HG02981 (cell line): ENCODE measurements around the gene UBE2O.
"Not testable (repeated sequence)": the region's sequence is repeated elsewhere in the genome, so short reads cannot be mapped to it uniquely, and the experiment has no call there.

ENCODE experiments used
- ATAC-seq: cut with Tn5 transposase; IDR thresholded peaks from one replicate; pipeline ENCODE4 v1.9.1; 2021; ENCODE audit warnings: mild to moderate bottlenecking, moderate library complexity; ENCODE audit not compliant: unreplicated experiment

UBE2O gene

DNA sequence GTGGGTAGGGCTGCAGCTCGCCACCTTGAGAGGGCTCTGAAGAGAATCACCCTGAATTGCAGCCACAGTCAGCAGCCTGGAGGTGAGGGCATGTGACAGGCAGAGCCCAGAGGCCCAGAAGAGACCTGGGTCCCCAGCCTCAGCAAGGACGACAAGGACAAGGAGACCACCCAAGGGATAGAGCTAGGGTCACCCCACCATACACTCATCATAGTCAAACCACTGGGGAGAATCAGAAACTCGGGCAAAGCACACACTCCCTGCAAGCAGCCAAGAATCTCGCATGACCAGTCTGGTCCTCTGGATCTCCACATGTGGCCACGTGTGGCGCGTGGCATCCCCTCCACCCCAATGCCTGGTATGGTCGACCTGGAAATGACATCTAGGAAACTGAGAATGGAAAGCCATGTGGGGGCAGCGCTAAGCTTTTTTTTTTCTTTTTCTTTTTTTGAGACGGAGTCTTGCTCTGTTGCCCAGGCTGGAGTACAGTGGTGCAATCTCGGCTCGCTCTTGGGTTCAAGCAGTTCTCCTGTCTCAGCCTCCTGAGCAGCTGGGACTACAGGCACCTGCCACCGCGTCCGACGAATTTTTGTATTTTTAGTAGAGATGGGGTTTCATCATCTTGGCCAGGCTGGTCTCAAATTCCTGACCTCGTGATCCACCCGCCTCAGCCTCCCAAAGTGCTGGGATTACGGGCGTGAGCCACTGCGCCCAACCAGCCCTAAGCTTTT, 73.1 kb downstream of the UBE2O start:
- no peak for ATAC-seq

DNA sequence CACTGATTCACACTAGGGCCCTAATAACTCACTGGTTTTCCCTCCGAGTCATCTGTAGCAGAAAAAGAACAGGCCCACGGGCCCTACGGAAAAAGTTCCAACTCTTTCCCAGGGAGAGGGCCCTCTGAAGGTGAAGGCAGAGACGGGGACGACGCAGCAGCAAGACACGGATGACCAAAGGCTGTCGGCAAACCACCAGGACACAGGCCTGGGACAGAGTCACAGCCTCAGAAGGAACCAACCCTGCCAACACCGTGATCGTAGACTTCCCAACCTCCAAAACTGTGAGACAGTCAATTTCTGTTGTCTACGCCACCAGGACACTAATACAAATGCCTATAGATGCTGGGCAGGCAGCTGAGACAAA, 73.7 kb downstream of the UBE2O start:
- no peak for ATAC-seq

DNA sequence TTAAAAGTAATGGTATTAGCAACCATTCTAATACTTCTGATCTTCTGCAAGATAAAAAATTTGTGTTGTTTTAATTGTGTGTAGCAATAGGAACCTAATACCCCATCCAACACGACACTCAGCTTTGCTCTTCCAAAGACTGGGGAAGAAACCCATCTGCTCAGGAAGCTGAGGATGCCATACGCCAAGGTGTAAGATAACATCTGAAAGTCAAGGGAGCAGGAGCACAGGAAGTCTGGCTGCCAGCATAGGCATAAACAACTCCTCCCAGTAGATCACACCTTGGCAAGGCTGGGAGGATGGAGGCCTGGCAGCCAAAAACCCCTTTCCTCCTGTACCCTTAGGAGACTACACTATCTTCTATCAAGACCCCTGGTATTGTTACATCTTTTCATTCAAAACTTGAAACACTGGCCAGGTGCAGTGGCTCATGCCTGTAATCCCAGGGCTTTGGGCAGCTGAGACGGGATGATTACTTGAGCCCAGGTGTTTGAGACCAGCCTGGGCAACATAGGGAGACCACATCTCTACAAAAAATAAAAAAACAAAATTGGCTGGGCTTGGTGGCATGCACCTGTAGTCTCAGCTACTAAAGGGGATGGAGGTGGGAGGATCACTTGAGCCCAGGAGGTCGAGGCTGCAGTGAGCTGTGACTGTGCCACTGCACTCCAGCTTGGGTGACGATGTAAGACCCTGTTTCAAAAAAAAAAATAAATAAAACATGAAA, 74.2 kb downstream of the UBE2O start:
- no peak for ATAC-seq

- ATAC-seq, result no peak
Measured at GRCh38 chr17:76376318-76377133, 76.4 kb downstream of the UBE2O start.

GRCh38 chr17:76371656-76372628, 81.0 kb downstream of the UBE2O start:
- ATAC-seq, result no peak

GRCh38 chr17:76370261-76370993, 82.5 kb downstream of the UBE2O start:
- no peak for ATAC-seq

GRCh38 chr17:76369804-76370203, 83.1 kb downstream of the UBE2O start:
- no peak for ATAC-seq

DNA sequence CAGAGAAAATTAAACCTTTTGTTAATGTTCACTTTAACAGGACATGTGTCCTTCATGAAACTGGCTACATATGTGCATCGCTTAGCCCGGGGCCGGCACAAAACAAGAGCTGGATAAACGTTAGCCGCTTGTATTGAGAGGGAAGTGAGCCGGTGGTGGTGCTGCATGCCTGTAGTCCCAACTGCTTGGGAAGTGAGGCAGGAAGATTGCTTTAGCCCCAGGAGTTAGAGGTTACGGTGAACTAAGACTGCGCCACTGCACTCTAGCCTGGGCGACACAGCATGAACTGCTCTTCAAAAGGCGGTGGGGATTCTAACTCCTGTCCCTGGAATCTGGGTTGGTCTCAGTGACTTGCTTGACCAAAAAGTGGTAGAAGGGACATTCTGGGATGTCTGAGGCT, 83.6 kb downstream of the UBE2O start:
- no peak for ATAC-seq

GRCh38 chr17:76368545-76368944, 84.4 kb downstream of the UBE2O start:
- ATAC-seq, result no peak

- no peak for ATAC-seq
Measured at GRCh38 chr17:76367642-76368041, 85.3 kb downstream of the UBE2O start.

GRCh38 chr17:76366247-76366646, 86.7 kb downstream of the UBE2O start:
- ATAC-seq, result no peak

GRCh38 chr17:76365256-76365903, 87.6 kb downstream of the UBE2O start:
- ATAC-seq, result no peak

- no peak for ATAC-seq
Measured at GRCh38 chr17:76363107-76363842, 89.7 kb downstream of the UBE2O start.

GRCh38 chr17:76360461-76360860, 92.5 kb downstream of the UBE2O start:
- ATAC-seq, result no peak

GRCh38 chr17:76359776-76360175, 93.2 kb downstream of the UBE2O start:
- not testable (repeated sequence) for ATAC-seq

DNA sequence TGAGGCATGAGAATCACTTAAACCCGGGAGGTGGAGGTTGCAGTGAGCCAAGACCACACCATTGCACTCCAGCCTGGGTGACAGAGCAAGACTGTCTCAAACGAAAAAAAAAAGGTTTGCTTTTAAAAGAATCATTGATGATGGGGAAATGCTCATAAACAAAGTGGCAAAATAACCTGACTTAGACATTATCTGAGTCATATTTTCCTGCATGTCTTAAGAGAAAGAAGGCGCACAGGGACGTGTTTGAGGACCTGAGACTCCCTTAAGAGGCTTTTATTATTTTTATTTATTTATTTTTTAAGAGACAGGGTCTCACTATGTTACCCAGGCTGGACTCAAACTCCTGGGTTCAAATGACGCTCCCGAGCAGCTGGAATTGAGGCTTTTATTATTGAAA, 93.6 kb downstream of the UBE2O start:
- ATAC-seq, result no peak

- no peak for ATAC-seq
Measured at GRCh38 chr17:76357597-76358158, 95.3 kb downstream of the UBE2O start.

DNA sequence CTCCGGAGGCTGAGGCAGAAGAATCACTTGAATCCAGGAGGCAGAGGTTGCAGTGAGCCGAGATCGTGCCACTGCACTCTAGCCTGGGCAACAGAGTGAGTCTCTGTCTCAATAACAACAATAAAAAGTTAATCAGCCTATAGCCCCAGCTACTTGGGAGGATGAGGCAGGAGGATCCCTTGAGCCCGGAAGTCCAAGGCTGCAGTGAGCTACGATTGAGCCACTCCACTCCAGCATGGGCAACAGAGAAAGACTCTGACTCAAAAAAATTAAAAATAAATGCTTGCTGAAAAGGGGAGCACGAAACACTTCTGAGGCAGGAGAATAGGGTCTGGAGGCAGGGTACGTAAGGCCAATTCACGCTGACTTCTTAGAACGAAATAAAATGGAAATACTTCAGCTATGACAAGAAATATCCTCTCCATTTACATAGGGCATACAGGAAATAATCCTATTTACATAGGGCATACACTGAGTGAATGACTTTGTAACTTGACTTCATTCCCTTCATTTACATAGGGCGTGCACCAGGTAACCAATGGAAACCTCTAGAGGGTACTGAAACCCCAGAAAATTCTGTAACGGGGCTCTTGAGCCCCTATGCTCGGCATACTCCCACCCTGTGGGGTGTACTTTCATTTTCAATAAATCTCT, 96.0 kb downstream of the UBE2O start:
- ATAC-seq, result no peak
